NCI-H526 (cell line): ENCODE data around the gene TAF1A.

Source experiments
- DNase-seq, 2 experiments: peaks; one replicate each; lab custom pipeline; 2025; lab: John Stamatoyannopoulos, UW

TAF1A gene

GRCh38 chr1:222535455-222535854 is 54.3 kb downstream of the TAF1A start:
- no peak for DNase-seq

DNA sequence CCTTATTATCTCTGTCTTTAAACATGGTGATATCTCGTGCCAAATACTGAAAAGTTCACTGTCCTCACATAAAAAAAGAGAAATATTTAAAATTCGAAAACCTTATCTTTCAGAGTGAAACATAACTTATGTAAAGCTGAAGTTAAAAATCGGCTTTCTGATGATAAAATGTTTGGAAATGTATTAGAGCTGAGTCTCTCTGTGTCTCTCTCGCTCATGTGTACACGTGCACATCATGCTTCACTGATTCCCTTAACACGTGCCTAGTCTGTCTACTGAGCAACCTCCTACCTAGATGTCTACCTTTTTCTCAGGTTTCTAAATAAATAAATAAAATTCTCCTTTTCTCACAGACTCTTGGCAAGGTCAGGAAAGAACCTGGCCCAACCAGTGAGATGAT is 58.9 kb downstream of the TAF1A start:
- DNase-seq: no peak

- DNase-seq: no peak
These were observed 59.8 kb downstream of the TAF1A start for GRCh38 chr1:222529916-222530315.

- no peak for DNase-seq
These were observed 60.6 kb downstream of the TAF1A start for GRCh38 chr1:222529181-222529580.

GRCh38 chr1:222525951-222526350 is 63.8 kb downstream of the TAF1A start:
- no peak for DNase-seq

DNA sequence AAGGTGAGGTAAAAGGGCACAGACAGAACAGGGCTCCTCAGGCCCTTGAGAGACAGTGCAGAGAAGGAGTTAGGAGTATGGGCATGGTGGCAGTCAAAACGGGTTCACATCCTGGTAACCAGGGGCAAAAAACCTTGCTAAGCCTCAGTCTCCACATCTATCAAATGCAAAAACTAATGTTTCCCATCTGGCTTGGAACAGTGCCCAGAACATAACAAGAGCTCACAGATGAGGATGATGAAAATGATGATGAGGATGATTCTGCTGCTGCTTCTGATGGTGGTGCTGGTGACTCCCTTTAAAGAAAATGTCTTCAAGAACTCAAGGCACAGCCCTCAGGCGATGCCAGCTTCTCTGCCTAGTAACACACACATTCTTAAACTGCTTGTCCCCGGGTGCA is 65.9 kb downstream of the TAF1A start:
- no peak for DNase-seq

GRCh38 chr1:222522105-222522915 is 67.4 kb downstream of the TAF1A start:
- DNase-seq: no peak

- no peak for DNase-seq
These were observed 68.2 kb downstream of the TAF1A start for GRCh38 chr1:222521299-222522104.
